ENCODE data around the gene ETNK2.
"Not testable (repeated sequence)": the region's sequence is repeated elsewhere in the genome, so short reads cannot be mapped to it uniquely, and the experiment has no call there.

The ETNK2 gene

GRCh38 chr1:204093781-204094180, 58.1 kb downstream of the ETNK2 start:
- DNase-seq, result no peak

GRCh38 chr1:204093421-204093717, 58.5 kb downstream of the ETNK2 start:
- DNase-seq, result no peak

- no peak for DNase-seq
These were observed 59.0 kb downstream of the ETNK2 start for GRCh38 chr1:204092632-204093420.

GRCh38 chr1:204091787-204092312, 60.0 kb downstream of the ETNK2 start:
- no peak for DNase-seq

GRCh38 chr1:204091066-204091465, 60.8 kb downstream of the ETNK2 start:
- no peak for DNase-seq

GRCh38 chr1:204090132-204090531, 61.7 kb downstream of the ETNK2 start:
- not testable (repeated sequence) for DNase-seq

GRCh38 chr1:204089044-204089751, 62.6 kb downstream of the ETNK2 start:
- DNase-seq, result peak; percentile 49

GRCh38 chr1:204088596-204088995, 63.2 kb downstream of the ETNK2 start:
- no peak for DNase-seq

- peak; percentile 43 for DNase-seq
These were observed 63.8 kb downstream of the ETNK2 start for GRCh38 chr1:204087893-204088528.

- DNase-seq, result no peak
These were observed 64.5 kb downstream of the ETNK2 start for GRCh38 chr1:204087181-204087892.

GRCh38 chr1:204085876-204086275, 66.0 kb downstream of the ETNK2 start:
- DNase-seq, result no peak

GRCh38 chr1:204084247-204084772, 67.5 kb downstream of the ETNK2 start:
- DNase-seq, result peak; percentile 60

- DNase-seq, result no peak
These were observed 68.4 kb downstream of the ETNK2 start for GRCh38 chr1:204083491-204083890.

- DNase-seq, result no peak
These were observed 69.9 kb downstream of the ETNK2 start for GRCh38 chr1:204081791-204082513.

- DNase-seq, result no peak
These were observed 70.6 kb downstream of the ETNK2 start for GRCh38 chr1:204081164-204081790.

All from midbrain (tissue), 1 donor.